CD4-positive, alpha-beta T cell (primary cell): ENCODE data around the gene ZNF507. TPM values are rescaled to one million over a fixed set of nuclear protein-coding genes. Genes with fewer than 3 reads are reported as not detected.

ENCODE experiments used
- ATAC-seq: fragments of 200-7000 bp; cut with Tn5 transposase; one replicate; pipeline ENCODE4 v1.10.0; 2022; ENCODE audit warnings: mild to moderate bottlenecking; ENCODE audit not compliant: poor library complexity
- CTCF ChIA-PET: fragments of 350-600 bp; sonication (Branson Sonifier 250); formaldehyde crosslinking; loops from one replicate; lab custom pipeline; 2021; ENCODE audit warnings: antibody characterized with exemption, inconsistent platforms; lab: Charles Lee
- POLR2A ChIA-PET: fragments of 350-600 bp; sonication (Branson Sonifier 250); formaldehyde crosslinking; loops from one replicate; lab custom pipeline; 2021; ENCODE audit warnings: antibody characterized with exemption, inconsistent platforms; lab: Charles Lee
- DNase-seq, 14 experiments: peaks; one replicate each; pipeline ENCODE4 v3.0.0-alpha.2; 2013 to 2020; ENCODE audit warnings: mixed read lengths in 2 of 14
- H3K27ac ChIP-seq, 2 donors: one replicate each; pipeline versions ENCODE4 v1.5.1 to v1.7.0; 2013; ENCODE audit warnings: low read length in 2 of 2, low read depth in 1 of 2, mild to moderate bottlenecking in 1 of 2
- H3K27me3 ChIP-seq, 2 experiments: 1 replicate in 1 of 2; 2 replicates in 1 of 2; pipeline versions ENCODE4 v1.6.1 to v1.7.0; 2013; ENCODE audit warnings: low read length in 2 of 2, control low read depth in 1 of 2, mild to moderate bottlenecking in 1 of 2, moderate library complexity in 1 of 2; ENCODE audit not compliant: insufficient read depth in 2 of 2, control insufficient read depth in 1 of 2
- H3K36me3 ChIP-seq: one replicate; pipeline ENCODE4 v1.6.1; 2013; ENCODE audit warnings: low read length, control low read depth; ENCODE audit not compliant: insufficient read depth
- H3K4me1 ChIP-seq: one replicate; pipeline ENCODE4 v1.6.1; 2013; ENCODE audit warnings: low read length, control low read depth; ENCODE audit not compliant: insufficient read depth
- H3K4me3 ChIP-seq: one replicate; pipeline ENCODE4 v1.5.1; 2013; ENCODE audit warnings: mild to moderate bottlenecking, low read length, moderate library complexity
- H3K9me3 ChIP-seq, 2 experiments: 1 replicate in 1 of 2; 2 replicates in 1 of 2; pipeline versions ENCODE4 v1.6.1 to v1.7.0; 2013; ENCODE audit warnings: low read length in 2 of 2, mild to moderate bottlenecking in 2 of 2, control low read depth in 1 of 2, moderate library complexity in 1 of 2; ENCODE audit not compliant: control insufficient read depth in 1 of 2, insufficient read depth in 1 of 2
- H3K27ac Mint-ChIP-seq: one replicate; pipeline ENCODE4 v1.8.0; 2020; ENCODE audit warnings: mixed read lengths
- H3K27me3 Mint-ChIP-seq: one replicate; pipeline ENCODE4 v1.8.0; 2021; ENCODE audit warnings: mixed read lengths
- H3K36me3 Mint-ChIP-seq: one replicate; pipeline ENCODE4 v1.8.0; 2021; ENCODE audit warnings: low read depth, mixed read lengths
- H3K4me1 Mint-ChIP-seq: one replicate; pipeline ENCODE4 v1.8.0; 2021; ENCODE audit warnings: low read depth, mixed read lengths
- H3K4me3 Mint-ChIP-seq: one replicate; pipeline ENCODE4 v1.8.0; 2020; ENCODE audit warnings: mild to moderate bottlenecking, mixed read lengths
- H3K9me3 Mint-ChIP-seq: one replicate; pipeline ENCODE4 v1.8.0; 2020; ENCODE audit warnings: mixed read lengths
- intact Hi-C, 2 experiments: fragments of 100-400 bp; cut with DNase I in 1 of 2; cut with micrococcal nuclease in 1 of 2; formaldehyde crosslinking; loops; one replicate each; pipeline versions ENCODE4 v1.15.1 to v1.9.0; 2023 to 2025; cut with DNase I, micrococcal nuclease
- total RNA-seq, 174 experiments: library from RNA in 2 of 174; stranded (reverse) in 2 of 174; gene quantifications; one replicate each; pipeline ENCODE4 v1.2.3 and lab custom pipeline; 2021 to 2026
- TF ChIP-seq, protein P1 (sequence below): fragments of 200-600 bp; IDR thresholded peaks from one replicate; pipeline ENCODE4 v1.8.0; 2022; ENCODE audit warnings: antibody characterized with exemption, mild to moderate bottlenecking

Gene ZNF507
- total RNA-seq, 2 experiments from 2014 or later = 30.4 to 31.3 TPM

DNA sequence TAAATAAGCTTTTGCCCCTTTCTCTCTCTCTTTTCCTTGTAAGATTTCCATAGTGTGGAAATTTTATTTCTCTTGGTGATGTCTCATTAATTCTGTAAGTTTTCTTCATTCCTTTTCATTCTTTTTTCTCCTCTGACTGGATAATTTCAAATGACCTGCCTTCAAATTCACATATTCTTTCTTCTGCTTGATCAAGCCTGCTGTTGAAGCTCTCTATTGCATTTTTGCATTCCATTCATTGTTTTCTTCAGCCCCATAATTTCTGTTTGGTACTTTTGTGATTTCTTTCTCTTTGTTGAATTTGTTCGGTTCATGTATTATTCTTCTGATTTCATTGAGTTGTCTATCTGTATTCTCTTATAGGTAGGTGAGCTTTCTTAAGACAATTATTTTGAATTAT is 42.2 kb upstream of the ZNF507 start:
- Histone ChIP-seq H3K4me1 (no peaks in the 10 kb centered on the region), H3K27me3 (peaks cover 6 to 14% of the 10 kb centered on the region in 2 experiments), H3K27ac (no peak overlapping the region), H3K4me3 (no peak overlapping the region), H3K36me3 (no peaks in the 10 kb centered on the region), H3K9me3 (peaks cover 7 to 12% of the 10 kb centered on the region in 2 experiments)
- H3K27me3 Mint-ChIP-seq = peaks cover 46% of the 10 kb centered on the region
- H3K9me3 Mint-ChIP-seq = peaks cover 10% of the 10 kb centered on the region
- DNase-seq = no peak
- intact Hi-C loops = no loop called here
- H3K4me3 Mint-ChIP-seq = no peak overlapping the region
- TF ChIP-seq, protein P1, sequence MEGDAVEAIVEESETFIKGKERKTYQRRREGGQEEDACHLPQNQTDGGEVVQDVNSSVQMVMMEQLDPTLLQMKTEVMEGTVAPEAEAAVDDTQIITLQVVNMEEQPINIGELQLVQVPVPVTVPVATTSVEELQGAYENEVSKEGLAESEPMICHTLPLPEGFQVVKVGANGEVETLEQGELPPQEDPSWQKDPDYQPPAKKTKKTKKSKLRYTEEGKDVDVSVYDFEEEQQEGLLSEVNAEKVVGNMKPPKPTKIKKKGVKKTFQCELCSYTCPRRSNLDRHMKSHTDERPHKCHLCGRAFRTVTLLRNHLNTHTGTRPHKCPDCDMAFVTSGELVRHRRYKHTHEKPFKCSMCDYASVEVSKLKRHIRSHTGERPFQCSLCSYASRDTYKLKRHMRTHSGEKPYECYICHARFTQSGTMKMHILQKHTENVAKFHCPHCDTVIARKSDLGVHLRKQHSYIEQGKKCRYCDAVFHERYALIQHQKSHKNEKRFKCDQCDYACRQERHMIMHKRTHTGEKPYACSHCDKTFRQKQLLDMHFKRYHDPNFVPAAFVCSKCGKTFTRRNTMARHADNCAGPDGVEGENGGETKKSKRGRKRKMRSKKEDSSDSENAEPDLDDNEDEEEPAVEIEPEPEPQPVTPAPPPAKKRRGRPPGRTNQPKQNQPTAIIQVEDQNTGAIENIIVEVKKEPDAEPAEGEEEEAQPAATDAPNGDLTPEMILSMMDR = no peak
- no peaks in the 10 kb centered on the region for H3K36me3 Mint-ChIP-seq
- no peaks in the 10 kb centered on the region for H3K4me1 Mint-ChIP-seq
- ChIA-PET POLR2A (no interaction called here), CTCF (no interaction called here)
- ATAC-seq = no peak
- no peak overlapping the region for H3K27ac Mint-ChIP-seq

DNA sequence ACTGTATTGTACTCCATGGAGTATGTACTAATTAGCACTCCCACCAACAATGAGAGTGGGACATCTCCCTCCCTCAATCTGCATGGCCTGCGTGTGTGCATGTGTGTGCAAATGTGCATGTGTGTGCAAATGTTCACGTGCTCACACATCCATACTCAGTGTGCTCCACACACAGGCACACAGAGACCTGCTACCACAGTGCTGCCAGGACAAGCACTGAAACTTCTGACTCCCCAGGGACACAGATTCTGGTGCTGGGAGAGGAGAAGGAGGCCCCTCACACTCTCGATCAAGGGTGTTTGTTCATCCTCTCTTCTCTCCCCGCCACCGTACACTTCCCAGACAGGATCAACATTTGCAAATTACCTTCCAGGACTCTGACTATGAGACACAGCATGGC is 37.8 kb upstream of the ZNF507 start:
- TF ChIP-seq, protein P1 = no peak
- CTCF ChIA-PET = no interaction called here
- Histone ChIP-seq H3K4me3 (no peak overlapping the region), H3K4me1 (no peaks in the 10 kb centered on the region), H3K27me3 (peaks cover 15 to 25% of the 10 kb centered on the region in 2 experiments), H3K27ac (no peak overlapping the region), H3K36me3 (no peaks in the 10 kb centered on the region), H3K9me3 (peaks cover 3 to 5% of the 10 kb centered on the region in 2 experiments)
- Mint-ChIP-seq H3K4me1 (no peaks in the 10 kb centered on the region), H3K36me3 (no peaks in the 10 kb centered on the region), H3K27ac (no peak overlapping the region), H3K9me3 (peaks cover 6% of the 10 kb centered on the region), H3K4me3 (no peak overlapping the region), H3K27me3 (peaks cover 63% of the 10 kb centered on the region)
- POLR2A ChIA-PET = no interaction called here
- DNase-seq (no peak), ATAC-seq (no peak)
- intact Hi-C loops = no loop called here

DNA sequence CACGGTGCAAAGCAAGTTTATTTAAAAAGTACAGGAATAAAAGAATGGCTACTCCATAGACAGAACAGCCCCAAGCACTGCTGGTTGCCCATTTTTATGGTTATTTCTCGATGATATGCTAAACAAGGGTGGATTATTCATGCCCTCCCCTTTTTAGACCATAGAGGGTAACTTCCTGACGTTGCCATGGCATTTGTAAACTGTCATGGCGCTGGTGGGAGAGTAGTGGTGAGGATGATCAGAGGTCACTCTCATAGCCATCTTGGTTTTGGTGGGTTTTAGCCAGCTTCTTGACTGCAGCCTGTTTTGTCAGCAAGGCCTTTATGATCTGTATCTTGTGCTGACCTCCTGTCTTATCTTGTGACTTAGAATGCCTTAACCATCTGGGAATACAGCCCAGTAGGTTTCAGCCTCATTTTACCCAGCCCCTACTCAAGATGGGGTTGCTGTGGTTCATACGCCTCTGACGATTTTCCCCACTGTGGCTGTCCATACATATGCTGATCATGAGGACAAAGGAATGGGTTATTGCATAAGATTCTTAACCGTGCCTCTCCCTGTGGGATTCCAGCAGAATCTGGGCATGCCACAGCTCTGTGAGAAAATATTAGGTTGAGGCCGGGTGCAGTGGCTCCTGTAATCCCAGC is 36.9 kb upstream of the ZNF507 start:
- H3K9me3 ChIP-seq = peaks cover 0 to 3% of the 10 kb centered on the region in 2 experiments
- Mint-ChIP-seq H3K27ac (no peak overlapping the region), H3K9me3 (peaks cover under 1% of the 10 kb centered on the region), H3K4me3 (no peak overlapping the region), H3K4me1 (no peaks in the 10 kb centered on the region), H3K27me3 (peaks cover 57% of the 10 kb centered on the region), H3K36me3 (no peaks in the 10 kb centered on the region)
- no peak overlapping the region for H3K27ac ChIP-seq
- no peaks in the 10 kb centered on the region for H3K36me3 ChIP-seq
- H3K27me3 ChIP-seq = peaks cover 15 to 25% of the 10 kb centered on the region in 2 experiments
- ChIA-PET CTCF (no interaction called here), POLR2A (no interaction called here)
- TF ChIP-seq, protein P1 = no peak
- H3K4me3 ChIP-seq = no peak overlapping the region
- intact Hi-C loops = no loop called here
- ATAC-seq (no peak), DNase-seq (no peak)
- no peaks in the 10 kb centered on the region for H3K4me1 ChIP-seq
